Measurements from ENCODE around the gene RHBDD3. TPM values are rescaled to one million over a fixed set of nuclear protein-coding genes. Genes with fewer than 3 reads are reported as not detected.
A peak's percentile ranks its signal among the peaks of the same experiment; 100 is the strongest.

The RHBDD3 gene
- total RNA-seq, 6 experiments from 2014 or later, result 9.7 to 35.3 (median 14.7) TPM

GRCh38 chr22:29306175-29306834, 38.5 kb upstream of the RHBDD3 start, which contains the start of gene GAS2L1:
Gene GAS2L1 (plus strand): TSS chr22:29306650. CDS start chr22:29308106, 1,456 bp downstream.
- TF ChIP-seq CTCF (IDR thresholded peaks at IDR 0.05), result peak; percentile 73 to 79 (median 76)
- no peak for TF ChIP-seq POLR2A (IDR thresholded peaks at IDR 0.05)
- peak; percentile 67 to 74 (median 69) for ATAC-seq
- 0% methylated on average over 6 of the region's 40 CpGs for WGBS (ENCODE audit: insufficient coverage, low coverage, low lambda C conversion rate, missing lambda C conversion rate)
- Histone ChIP-seq H3K36me3 (no peaks in the 10 kb centered on the region), H3K27ac (peak within 1 kb of the TSS; percentile 50 to 81 (median 66)), H3K27me3 (no peaks in the 10 kb centered on the region), H3K9me3 (no peaks in the 10 kb centered on the region), H3K4me3 (peak within 1 kb of the TSS; percentile 87 to 94 (median 89)), H3K4me1 (peaks cover 2 to 24% (median 10%) of the 10 kb centered on the region in 4 donors)
- DNase-seq, result peak; percentile 89
- intact Hi-C loops (cut with DNase I), result loop anchor here in 1 of 2 donors (10.0 kb wide), 1 partner anchor 48 kb away; no protein-coding TSS in a partner anchor

- DNase-seq, result no peak
- ATAC-seq, result no peak
- TF ChIP-seq POLR2A (IDR thresholded peaks at IDR 0.05) (no peak), CTCF (IDR thresholded peaks at IDR 0.05) (no peak)
- intact Hi-C loops (cut with DNase I), result loop anchor here in 1 of 2 donors (10.0 kb wide), 1 partner anchor 49 kb away; no protein-coding TSS in a partner anchor
- Histone ChIP-seq H3K4me3 (peak overlapping the region in 1 of 3 donors; percentile 87), H3K27me3 (no peaks in the 10 kb centered on the region), H3K9me3 (no peaks in the 10 kb centered on the region), H3K27ac (no peak overlapping the region), H3K36me3 (peaks cover 0 to 3% (median 0%) of the 10 kb centered on the region in 4 donors), H3K4me1 (peaks cover 2 to 24% (median 10%) of the 10 kb centered on the region in 4 donors)
- WGBS (ENCODE audit: insufficient coverage, low coverage, low lambda C conversion rate, missing lambda C conversion rate), result 19% methylated on average over 2 of the region's 7 CpGs
These were observed 38.0 kb upstream of the RHBDD3 start for GRCh38 chr22:29305836-29306174.

GRCh38 chr22:29302681-29303465, 35.1 kb upstream of the RHBDD3 start:
- Histone ChIP-seq H3K4me3 (no peak overlapping the region), H3K27me3 (no peaks in the 10 kb centered on the region), H3K9me3 (no peaks in the 10 kb centered on the region), H3K36me3 (peaks cover 2 to 32% (median 18%) of the 10 kb centered on the region in 4 donors), H3K27ac (peak overlapping the region in 2 of 3 donors; percentile 26 to 77), H3K4me1 (peaks cover 0 to 20% (median 7%) of the 10 kb centered on the region in 4 donors)
- DNase-seq (peak; percentile 68 to 83 (median 81)), ATAC-seq (peak; percentile 37 to 58 (median 47))
- intact Hi-C loops (cut with DNase I), result loop anchor here (5.0 to 10.0 kb wide), 2 partner anchors 52 to 54 kb away; no protein-coding TSS in a partner anchor
- peak in 2 of 4 donors; percentile 10 to 12 for TF ChIP-seq CTCF (IDR thresholded peaks at IDR 0.05)
- no peak for TF ChIP-seq POLR2A (IDR thresholded peaks at IDR 0.05)
- WGBS (ENCODE audit: insufficient coverage, low coverage, low lambda C conversion rate, missing lambda C conversion rate), result 6% methylated on average over 3 of the region's 13 CpGs

- intact Hi-C loops (cut with DNase I), result loop anchor here (5.0 to 10.0 kb wide), 2 partner anchors 52 to 55 kb away; no protein-coding TSS in a partner anchor
- WGBS (ENCODE audit: insufficient coverage, low coverage, low lambda C conversion rate, missing lambda C conversion rate), result 33% methylated on average over 1 of the region's 2 CpGs
- DNase-seq, result peak in 1 of 3 donors; percentile 59
- ATAC-seq, result peak; percentile 1 to 35 (median 4)
- no peak for TF ChIP-seq CTCF (IDR thresholded peaks at IDR 0.05)
- TF ChIP-seq POLR2A (IDR thresholded peaks at IDR 0.05), result no peak
- no peaks in the 10 kb centered on the region for H3K27me3 ChIP-seq
- peaks cover 0 to 20% (median 7%) of the 10 kb centered on the region in 4 donors for H3K4me1 ChIP-seq
- H3K36me3 ChIP-seq, result peaks cover 7 to 38% (median 22%) of the 10 kb centered on the region in 4 donors
- no peak overlapping the region for H3K4me3 ChIP-seq
- no peaks in the 10 kb centered on the region for H3K9me3 ChIP-seq
- H3K27ac ChIP-seq, result peak overlapping the region in 2 of 3 donors; percentile 26 to 77
These were observed 34.6 kb upstream of the RHBDD3 start for GRCh38 chr22:29302402-29302680.
